Activated CD4-positive, alpha-beta T cell treated with anti-CD3 and anti-CD28 coated beads, Interleukin-10, Interleukin-2, amounts not matched to agents 100 ng/mL and 50 ng/mL, durations not matched to agents 16 hours and 8 hours (primary cell): ENCODE data around the gene DHRS1.

Experiments used
- DNase-seq: peaks from one replicate; pipeline ENCODE4 v3.0.0-alpha.2; 2020

DHRS1 gene

GRCh38 chr14:24308342-24309124 lies 9.0 kb upstream of the DHRS1 start:
- no peak for DNase-seq

DNA sequence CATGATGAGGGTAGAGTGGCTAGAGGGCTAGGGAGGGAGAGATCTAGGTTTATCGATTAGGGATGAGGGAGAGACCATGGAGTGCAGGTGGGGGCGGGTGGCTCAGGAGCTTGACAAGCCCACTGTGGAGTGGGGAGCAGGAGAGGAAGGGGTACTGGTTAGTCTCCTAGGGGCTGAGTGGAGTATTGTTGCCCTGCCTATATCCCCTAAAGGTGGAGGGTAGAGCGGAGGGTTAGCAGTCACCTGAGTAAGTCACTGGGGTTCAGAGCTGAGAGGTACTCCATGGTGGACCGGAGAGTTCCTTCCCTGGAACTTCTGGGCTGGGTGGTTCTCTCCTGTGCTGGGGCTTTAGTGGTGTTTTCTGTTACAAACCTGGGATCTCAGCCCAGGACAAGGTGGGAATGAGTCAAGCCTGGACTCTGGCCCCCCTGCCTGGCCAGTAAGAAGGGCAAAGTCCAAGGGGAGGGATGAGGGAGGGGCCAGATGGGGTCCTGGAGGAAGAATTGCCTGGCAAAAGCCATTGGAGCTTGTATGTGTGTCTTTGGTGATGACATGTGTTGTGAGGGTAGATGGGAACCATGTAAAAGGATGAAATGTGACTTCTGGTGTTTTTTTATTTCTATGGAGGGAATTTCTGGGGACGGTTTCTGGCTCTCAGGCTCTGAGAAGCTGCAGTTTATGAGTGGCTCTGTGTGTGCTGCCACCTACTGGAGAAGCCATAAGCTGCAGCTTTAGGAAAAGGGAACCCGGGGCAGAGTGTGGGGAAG lies 8.2 kb upstream of the DHRS1 start, which contains the start of gene CIDEB:
CIDEB (minus strand) TSS at position 403 of the 767 bp plus-strand sequence; CDS start at position 284, 119 bp downstream.
- peak; percentile 73 for DNase-seq

- DNase-seq: no peak
Observed at GRCh38 chr14:24307156-24307574, 7.6 kb upstream of the DHRS1 start.

DNA sequence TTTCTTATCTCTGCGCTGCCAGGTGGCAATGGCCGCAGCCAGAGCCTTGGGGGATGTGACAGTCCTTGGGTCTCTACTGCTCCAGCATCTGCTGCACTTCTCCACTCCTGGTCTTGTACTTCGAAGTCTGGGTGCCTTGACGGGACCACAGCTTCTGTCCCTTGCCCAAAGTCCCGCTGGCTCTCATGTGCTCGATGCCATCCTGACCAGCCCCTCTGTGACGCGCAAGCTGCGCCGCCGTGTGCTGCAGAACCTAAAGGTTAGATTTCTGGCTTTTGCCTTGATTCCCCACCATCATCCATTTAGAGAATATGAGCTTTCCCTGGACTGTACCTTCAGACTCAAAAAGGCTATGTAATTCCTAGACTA lies 4.4 kb upstream of the DHRS1 start:
- DNase-seq: no peak

DNA sequence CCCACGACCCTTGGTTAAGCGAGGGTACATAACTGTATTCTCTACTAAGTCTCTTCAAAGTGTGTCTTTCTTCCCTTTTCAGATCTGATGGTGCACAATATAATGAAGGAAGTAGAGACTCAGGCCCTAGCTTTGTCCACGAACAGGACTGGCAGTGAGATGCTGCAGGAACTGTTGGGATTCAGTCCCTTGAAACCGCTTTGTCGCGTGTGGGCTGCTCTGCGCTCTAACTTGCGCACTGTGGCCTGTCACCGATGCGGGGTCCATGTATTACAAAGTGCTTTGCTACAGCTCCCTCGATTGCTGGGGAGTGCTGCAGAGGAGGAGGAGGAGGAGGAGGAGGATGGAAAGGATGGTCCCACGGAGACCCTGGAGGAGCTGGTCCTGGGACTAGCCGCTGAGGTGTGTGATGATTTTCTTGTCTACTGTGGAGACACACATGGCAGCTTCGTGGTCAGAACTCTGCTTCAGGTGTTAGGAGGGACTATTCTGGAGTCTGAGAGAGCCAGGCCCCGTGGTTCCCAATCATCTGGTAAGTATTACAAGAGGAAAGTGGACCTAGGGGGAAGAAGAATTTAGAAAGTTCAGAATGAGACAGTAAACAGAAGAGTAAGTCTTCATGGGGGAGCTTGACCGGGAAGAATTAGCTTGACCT lies 873 bp upstream of the DHRS1 start:
- DNase-seq: no peak

DNA sequence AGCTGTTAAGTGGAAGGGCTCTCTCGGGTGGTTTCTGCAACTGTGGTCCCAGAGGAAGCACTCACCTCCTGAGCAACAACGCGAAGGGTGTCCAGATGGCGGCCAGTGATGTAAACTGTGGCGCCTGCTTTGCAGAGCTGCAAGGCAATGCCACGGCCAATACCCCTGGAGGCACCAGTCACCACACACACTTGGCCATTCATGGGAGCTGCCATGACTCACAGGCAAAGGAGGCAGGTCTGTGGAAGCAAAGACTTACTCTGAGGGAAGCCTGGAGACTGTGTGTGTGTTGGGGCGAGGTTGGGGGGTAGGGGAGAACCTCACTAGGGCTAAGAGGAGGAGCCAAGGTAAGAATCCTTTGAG lies 707 bp downstream of the DHRS1 start:
- DNase-seq: no peak

GRCh38 chr14:24297190-24297964 lies 2.2 kb downstream of the DHRS1 start:
- no peak for DNase-seq

DNA sequence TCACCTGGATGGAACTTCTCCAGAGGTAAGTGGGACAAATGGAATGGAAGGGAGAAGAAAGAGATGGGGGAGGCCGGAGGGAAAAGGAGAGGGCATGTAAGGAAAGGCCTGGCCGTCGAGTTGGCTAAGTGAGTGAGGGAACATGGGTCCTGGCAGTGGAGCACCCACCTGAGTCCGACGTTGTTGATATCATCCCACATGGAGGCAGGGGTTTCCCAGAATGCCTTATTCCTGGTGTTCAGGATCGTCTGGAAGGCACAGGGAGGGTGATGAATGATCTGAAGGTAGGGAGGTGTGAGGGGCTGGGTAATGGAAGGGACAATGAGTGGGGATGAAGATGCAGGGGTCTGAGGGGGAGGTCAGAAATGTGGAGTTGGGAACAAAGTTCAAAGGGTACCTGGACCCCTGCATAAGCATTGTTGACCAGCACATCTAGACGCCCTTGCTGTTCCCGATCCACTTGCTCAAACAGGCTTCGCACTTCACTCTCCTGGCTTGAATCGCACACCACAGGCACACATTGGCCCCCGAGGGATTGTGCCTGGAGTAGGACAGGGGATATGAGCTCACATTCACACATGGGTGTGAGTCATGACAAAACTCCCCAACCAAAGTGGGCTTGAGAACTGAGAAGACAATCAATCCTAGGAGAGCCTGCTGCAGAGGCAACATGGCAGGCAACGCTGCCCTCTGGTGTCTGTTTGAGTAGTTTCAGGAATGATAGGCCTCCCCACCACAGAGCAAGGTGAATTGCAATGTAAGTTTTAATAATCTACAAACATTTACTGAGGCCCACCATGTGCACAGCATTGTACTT lies 3.0 kb downstream of the DHRS1 start:
- peak; percentile 88 for DNase-seq

GRCh38 chr14:24293525-24293924 lies 6.1 kb downstream of the DHRS1 start:
- DNase-seq: no peak

- no peak for DNase-seq
Observed at GRCh38 chr14:24292118-24292807, 7.3 kb downstream of the DHRS1 start.

DNA sequence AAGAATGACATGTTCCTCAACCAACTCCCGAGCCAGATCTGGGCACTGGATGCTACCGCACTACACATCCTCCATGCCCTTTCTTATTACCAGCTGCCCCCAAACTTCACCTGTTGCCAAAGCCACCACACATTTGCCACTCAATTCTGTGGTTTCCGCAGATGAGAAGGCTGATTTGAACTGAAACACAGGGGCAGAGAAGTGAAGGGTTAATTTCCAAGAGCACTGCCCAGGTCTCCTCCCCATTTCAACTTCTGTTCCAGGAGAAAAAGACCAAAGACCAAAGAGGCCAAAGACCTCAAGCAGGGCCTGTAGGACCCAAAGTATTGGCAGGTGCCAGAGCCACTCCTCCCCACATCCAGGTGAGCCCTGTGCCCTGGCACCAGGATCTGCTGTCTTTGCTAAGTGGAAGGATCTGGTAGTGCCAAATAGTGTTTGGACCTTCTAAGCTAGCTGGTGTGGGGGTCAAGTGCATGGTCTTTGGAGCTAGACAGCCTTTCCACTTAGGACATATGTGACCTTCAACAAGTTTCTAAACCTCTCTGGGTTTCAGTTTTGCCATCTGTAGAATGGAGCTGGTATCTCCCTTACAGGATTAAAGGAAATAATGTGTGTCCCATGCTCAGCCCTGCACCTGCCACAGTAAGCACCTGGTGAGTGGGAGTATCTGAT lies 8.0 kb downstream of the DHRS1 start:
- peak; percentile 34 for DNase-seq

DNA sequence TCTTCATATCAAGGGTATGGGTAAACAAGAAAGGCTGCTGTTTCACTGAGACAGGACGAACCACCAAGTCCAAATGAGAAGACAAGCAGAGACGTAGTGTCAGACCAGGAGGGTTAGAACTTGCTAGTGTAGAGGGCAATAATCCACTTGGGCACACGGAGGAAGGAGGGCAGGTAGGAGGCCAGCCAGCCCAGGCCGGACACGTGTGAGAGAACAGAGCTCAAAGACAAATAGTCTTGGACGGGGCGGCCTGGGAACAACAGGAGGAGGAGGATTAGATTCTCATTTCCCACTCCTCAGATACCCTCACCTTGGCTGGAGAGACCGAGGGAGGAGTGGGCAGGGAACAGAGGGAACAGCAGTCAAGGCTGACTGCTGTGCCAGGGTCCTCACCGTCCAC lies 8.8 kb downstream of the DHRS1 start:
- no peak for DNase-seq

DNA sequence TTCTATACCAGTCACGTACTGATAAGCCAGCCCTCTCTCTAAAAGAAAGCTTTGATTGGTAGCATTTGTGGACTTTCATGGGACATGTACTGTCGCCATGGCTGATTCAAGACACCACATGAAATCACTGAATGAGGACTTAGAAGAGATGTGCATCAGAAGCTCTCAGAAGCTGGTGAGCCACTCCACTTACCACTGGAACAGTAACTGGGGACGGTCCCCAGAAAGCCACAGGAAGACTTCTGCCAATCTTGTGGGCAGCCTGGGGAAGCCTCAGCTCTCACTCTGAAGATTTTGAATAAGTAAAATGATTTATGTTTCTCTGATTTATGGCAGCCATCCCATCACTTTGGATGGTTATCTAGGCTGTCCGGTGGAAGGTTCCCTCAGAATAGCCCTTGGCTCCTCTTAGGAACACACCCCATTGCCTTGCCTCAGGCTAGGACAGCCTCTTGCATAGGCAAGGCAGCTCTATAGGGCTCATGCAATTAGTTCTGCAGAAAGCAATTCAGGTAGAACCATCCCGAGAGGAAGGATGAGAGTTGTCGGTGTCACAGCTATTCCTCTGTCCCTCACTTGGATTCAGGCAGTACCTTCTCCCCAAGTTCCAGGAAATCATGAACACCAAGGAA lies 9.8 kb downstream of the DHRS1 start:
- peak; percentile 86 for DNase-seq

GRCh38 chr14:24286996-24287395 lies 12.6 kb downstream of the DHRS1 start:
- no peak for DNase-seq

DNA sequence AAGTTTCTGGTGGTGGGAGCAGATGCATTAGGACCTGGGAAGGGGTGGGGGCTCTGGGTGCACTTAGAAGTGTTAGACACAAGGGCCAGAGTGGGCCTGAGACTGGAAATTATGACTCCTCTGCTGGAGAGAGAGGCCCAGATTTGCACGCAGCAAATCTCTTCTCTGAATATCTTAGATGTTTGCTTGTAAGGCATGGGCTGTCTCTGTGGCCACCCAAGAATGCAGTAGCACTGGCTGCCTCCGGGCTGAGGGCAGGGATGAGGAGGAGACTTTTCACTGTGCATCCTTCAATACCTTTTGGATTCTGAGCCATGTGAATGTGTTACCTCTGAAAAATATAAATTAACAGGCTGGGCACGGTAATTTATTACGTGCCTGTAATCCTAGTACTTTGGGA lies 14.2 kb downstream of the DHRS1 start:
- DNase-seq: no peak

GRCh38 chr14:24284501-24285035 lies 15.0 kb downstream of the DHRS1 start:
- DNase-seq: no peak

DNA sequence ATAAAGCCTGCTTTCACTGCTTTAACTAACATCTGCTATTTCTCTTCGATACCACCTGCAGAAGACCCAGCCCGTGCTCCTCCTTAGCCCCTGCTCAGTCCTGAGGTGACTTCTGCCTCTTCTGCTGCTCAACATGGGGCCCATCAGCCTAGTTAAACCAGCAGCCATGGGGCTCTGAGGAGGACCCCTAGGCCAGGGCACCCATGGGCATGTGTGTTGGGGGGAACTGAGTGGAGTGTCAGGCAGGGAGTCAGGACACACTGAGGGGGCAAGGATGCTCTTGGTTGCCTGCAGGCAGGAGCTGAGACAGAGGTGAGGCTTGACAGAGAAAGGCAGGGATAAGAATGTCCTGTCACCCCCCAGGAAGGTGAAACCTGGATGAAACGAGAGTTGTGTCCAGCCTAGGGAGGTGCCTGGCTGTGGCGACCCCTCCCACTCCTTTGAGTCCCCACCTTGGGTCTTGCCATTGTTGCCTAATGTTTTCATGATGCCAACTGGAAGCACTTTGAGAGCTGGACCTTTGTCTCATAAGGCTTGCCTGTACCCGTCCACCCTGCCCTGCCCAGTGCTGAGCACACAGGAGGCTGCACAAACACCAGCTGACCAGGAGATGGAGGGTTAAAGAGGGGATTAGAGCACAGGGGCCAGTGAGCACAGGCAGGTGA lies 15.7 kb downstream of the DHRS1 start:
- DNase-seq: no peak

- DNase-seq: no peak
Observed at GRCh38 chr14:24282736-24283135, 16.8 kb downstream of the DHRS1 start.

GRCh38 chr14:24281636-24282035 lies 17.9 kb downstream of the DHRS1 start:
- DNase-seq: no peak
